CD4-positive, alpha-beta T cell treated with Interleukin-4 for 1 hour (primary cell): Measurements from ENCODE around the gene EMSY.
"Not testable (repeated sequence)": the region's sequence is repeated elsewhere in the genome, so short reads cannot be mapped to it uniquely, and the experiment has no call there.

ENCODE experiments used
- DNase-seq, 2 donors: peaks; one replicate each; pipeline ENCODE4 v3.0.0-alpha.2; 2020 to 2022

The EMSY gene

GRCh38 chr11:76444384-76445120 is at the start of gene EMSY:
EMSY (plus strand) TSS chr11:76445018; CDS start chr11:76446939, 1,921 bp downstream.
- DNase-seq = peak; percentile 95

DNA sequence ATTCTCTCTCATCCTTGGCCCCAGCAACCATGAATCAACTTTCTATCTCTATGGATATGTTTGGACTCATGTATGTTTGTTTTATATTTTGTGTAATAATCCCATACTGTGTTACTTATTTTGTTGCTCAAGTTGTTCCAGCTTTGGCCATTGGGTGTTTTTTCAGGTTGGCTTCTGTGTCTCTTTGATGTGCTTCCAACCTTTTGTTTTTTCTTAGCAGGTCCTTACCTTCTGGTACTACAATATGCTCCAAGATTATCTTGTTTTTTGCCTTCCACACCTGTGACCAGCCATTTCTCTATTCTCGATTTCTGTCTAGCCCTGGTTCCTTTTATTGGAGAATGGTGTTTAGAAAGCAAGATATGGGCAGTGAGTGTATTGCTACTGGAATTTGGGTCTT is 49.5 kb upstream of the EMSY start:
- no peak for DNase-seq

DNA sequence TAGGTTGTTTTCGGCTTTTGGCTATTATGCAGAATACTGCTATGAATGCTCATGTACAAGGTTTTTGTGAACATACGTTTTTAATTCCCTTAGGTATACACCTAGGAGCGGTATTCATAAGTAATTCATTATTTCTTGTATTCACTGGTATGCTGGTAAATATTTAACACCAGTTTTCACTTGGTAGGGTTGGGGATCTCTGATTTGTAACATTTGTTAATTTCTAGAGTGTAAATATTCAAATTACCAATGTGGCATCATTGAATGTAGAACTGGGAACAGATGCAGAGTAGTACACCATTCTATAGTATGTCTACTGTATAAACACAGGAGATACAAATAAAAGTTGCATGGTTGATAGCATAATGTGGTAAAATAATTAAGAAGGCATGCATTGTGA is 47.4 kb upstream of the EMSY start:
- no peak for DNase-seq

DNA sequence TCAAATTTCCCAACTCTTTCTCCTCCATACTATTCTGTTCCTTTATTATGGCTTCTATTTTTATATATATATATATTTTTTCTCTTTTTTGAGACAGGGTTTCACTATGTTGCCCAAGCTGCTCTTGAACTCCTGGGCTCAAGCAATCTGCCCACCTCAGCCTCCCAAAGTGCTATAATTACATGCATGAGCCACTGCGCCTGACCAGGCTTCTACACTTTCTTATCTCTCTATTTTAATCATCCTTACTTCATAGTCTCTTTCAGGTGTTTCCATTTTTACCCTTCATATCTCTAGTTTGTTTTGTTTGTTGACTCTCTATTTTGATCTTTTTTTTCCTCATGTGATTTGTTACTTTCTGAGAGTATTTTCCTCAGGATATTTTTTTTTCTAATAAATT is 43.9 kb upstream of the EMSY start:
- DNase-seq = no peak

DNA sequence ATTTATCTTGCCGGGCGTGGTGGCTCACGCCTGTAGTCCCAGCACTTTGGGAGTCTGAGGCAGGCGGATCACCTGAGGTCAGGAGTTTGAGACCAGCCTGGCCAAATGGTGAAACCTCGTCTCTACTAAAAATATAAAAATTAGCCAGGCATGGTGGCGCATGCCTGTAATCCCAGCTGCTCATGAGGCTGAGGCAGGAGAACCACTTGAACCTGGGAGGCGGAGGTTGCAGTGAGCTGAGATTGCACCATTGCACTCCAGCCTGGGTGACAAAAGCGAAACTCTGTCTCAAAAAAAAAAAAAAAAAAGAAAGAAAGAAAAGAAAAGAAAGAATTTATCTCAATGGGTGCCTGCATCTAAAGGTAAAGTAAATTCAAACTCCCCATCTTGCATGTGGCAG is 43.3 kb upstream of the EMSY start:
- not testable (repeated sequence) for DNase-seq

- DNase-seq = no peak
Observed at GRCh38 chr11:76406359-76406758, 38.5 kb upstream of the EMSY start.

DNA sequence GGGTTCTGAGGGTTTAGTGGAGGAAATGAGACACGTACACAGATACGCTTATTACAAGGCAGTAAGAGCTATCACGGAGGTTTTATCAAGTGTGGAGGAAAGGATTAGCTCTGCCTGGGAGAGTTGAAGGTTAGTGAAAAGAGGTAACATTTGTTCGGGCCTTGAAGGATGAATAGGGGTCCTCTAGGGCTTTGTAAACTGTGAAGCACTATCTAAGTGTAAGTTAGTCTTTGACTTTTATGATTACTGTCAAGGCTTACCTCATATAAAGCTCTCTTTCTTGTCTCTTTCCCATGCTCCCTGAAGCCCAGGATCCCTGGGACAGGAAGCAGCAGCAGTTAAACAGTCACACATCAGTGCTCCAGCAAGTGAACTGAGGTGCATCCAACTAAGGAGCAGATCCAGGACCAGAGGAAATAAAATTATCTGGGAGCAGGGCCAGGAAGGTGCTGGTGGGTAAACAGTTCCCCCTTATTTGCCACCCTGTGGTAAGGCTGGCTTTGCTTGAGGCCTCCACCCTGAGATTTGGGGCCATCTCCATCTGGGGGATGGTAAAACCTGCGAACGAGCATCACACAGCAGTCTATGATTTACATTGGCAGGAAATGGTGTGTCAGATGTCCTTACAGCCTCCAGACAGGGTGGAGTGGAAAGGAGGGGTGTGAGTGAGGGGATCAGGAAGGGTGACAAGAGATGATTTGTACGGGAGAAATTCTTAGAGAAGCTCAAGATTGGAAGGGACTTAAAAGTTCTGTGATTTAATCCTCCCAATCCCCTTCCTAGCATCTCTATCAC is 36.5 kb upstream of the EMSY start:
- DNase-seq = no peak

GRCh38 chr11:76410851-76411357 is 33.9 kb upstream of the EMSY start:
- no peak for DNase-seq

DNA sequence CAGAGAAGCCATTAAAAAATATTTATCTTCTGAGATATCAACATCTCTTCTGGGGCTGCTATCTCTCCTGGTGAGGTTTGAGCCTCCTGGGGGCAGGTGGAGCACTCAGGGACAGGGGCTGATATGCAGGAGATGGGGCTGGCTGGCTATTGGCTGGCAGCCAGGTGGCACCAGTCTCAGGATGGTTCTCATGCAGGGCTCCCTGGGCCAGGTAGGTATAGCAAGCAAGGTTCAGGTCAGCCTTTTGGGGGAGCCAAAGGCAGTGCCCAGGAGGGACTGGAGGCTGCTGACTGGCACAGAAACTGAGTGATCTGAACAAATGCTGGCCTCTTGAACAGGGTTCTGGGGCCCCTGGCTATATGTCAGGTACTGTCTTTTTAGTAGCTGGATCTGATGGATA is 29.7 kb upstream of the EMSY start:
- no peak for DNase-seq

DNA sequence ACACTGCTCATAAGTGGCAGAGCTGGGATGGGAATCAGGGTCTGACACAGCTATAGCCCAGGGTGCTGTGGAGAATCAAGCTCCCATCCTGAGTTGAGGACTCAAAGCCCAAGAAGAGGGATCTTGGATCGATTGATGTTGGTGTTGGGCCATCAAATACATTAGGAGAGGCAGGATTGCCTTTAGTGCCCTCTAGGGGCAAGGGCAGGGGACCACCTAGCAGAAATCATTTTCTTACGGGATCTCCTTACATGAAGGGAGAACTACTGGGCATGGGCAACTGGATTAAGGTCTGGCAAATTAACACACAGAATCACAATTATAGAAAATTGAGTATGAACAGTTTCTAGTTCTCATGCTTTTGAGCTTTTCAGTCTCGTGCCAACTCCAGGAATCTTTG is 24.9 kb upstream of the EMSY start:
- peak in 1 of 2 donors; percentile 19 for DNase-seq

GRCh38 chr11:76424379-76424778 is 20.4 kb upstream of the EMSY start:
- DNase-seq = no peak

DNA sequence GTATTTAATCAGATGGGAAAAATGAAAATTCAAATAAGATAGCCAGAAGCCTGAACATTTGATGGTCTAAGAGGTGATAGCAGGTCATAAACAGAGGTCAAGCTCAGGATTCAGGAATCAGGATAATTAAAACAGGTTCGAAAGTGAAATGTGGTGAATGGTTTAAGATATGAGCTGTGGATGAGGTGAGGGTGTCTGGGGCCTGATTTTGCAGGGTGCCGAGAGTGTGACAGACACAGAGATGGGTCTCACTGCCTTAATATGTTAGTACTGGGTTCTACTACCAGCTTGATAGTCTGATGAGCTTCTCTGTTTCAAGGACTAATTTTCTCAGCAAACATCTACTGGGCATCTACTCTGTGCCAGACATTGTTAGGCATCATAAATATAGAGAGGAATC is 19.9 kb upstream of the EMSY start:
- DNase-seq = no peak

DNA sequence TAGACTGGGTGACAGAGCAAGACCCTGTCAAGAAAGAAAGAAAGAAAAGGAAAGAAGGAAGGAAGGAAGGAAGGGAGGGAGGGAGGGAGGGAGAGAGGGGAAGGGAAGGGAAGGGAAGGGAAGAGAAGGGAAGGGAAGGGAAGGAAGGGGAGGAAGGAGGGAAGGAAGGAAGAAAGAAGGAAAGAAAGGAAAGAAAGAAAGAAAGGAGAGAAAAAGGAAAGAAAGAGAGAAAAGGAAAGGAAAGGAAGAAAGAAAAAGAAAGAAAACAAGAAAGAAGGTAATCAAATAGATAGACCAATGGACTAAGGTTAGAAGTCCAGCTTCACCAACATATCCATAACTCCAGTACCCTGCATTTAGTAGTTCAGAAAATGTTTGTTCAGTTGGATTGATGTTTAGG is 18.2 kb upstream of the EMSY start:
- no peak for DNase-seq

GRCh38 chr11:76436020-76436419 is 8.8 kb upstream of the EMSY start:
- DNase-seq = no peak

GRCh38 chr11:76443268-76443980 is 1.4 kb upstream of the EMSY start:
- peak in 1 of 2 donors; percentile 15 for DNase-seq

- DNase-seq = no peak
Observed at GRCh38 chr11:76444065-76444383, 794 bp upstream of the EMSY start.

- DNase-seq = peak; percentile 45 to 53
Observed at GRCh38 chr11:76445121-76446084, 585 bp downstream of the EMSY start.

- no peak for DNase-seq
Observed at GRCh38 chr11:76448506-76448905, 3.7 kb downstream of the EMSY start.

DNA sequence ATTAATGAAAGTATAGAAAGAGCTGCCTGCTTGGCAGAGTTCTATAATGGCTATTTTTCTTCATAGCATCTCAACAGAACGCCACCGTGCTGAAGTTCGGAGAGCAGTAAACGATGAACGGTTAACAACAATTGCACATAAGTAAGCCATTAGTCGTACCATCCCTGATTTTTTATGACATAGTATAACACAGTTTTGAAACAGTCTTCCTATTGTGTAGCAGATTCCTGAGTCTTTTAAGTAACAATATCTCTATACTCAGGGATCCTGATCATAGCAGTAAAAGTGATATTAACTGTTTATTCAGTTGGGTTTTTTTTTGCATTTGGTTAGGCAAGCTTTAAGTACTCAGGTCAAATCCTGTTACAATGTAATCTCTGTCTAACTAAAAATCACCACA is 8.4 kb downstream of the EMSY start:
- DNase-seq = no peak

DNA sequence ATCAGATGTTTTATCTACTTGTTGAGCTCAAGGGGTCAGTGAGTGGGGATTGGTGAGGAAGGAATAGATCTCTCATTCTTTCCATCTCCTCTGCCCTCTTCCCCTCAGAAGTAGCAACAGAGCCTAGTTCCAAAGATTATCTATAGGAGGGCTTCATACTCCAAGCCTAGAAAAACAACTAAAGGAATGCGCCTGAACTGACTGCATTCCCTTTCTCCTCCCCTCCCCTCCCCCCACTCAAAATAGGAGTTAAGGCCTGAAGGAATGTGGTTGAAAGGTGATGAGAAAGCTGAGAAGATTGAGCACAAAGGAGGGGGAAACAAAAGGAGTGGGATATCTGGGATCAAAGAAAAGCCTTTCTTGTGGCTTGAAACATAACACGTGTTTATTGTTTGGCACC is 10.5 kb downstream of the EMSY start:
- DNase-seq = no peak

- no peak for DNase-seq
Observed at GRCh38 chr11:76455931-76456330, 11.1 kb downstream of the EMSY start.

DNA sequence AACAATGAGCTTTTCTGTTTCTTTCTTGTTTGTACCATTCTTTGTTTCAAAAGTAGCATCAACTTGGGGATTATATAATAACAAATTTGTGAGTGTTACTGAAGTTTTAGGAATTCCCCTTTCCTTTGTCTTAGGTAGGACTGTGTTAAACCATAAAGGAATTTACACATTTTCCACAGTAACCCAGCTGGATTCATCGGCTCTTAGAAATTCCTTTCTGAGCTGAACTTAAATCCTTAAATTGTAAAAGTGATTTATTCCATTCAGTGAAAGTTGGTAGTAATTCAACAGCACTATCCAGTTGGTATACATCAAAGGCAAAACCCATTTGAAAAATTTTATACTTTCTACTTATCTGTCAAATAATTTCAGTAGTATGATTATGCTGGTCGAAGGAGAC is 11.8 kb downstream of the EMSY start:
- DNase-seq = no peak

GRCh38 chr11:76459299-76459698 is 14.5 kb downstream of the EMSY start:
- DNase-seq = no peak
